GM21515 (cell line): ENCODE data around the gene PDZD2.

Experiments used
- ATAC-seq: cut with Tn5 transposase; IDR thresholded peaks from one replicate; pipeline ENCODE4 v1.9.1; 2021; ENCODE audit not compliant: unreplicated experiment

PDZD2 gene

GRCh38 chr5:31637851-31638250 is 1.1 kb upstream of the PDZD2 start:
- ATAC-seq = no peak

- no peak for ATAC-seq
These were observed 586 bp upstream of the PDZD2 start for GRCh38 chr5:31638345-31638744.

DNA sequence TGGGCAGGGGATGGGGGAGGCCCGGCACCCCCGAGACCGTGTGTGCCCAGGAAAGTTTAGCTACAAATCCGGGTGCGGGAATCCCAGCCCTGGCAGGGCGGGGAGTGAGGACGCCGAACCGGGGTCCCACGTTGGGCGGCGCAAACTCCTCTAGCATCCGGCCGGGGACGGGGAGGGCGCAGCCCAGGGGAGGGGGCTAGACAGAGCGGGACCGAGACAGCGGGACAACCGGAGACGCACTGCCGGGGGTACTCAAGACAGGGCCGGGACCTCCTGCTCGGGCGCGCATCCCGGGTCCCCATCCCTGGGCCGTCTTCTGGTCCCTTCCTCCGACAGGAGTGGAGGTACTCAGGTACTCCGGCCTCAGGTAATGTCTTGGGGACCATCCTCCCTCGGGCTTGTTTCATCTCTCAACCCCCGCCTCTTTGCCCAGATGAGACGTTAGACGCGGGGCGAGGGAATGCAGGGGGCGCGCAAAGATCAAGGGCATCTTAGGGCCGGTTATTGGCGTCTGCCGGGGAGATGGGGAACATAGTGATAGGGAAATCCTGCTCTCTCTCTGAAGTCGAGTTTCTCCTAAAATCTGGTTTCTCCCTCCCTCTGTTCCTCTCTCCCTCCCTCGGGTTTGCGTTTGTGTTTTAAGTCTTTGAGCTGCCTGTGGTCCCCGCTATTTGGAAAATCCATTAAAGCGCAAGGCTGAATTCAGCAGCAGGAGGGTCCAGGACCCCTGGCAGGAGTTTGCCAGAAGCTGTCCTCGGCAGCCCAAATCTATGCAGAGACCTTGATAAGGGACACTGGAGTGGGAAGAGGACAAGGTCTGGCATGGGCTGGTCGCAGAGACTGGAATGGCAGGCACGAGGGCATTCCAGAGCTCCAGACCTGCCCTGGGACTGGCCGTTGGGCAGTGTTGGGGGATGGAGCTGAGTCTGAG is 815 bp downstream of the PDZD2 start:
- ATAC-seq = no peak

DNA sequence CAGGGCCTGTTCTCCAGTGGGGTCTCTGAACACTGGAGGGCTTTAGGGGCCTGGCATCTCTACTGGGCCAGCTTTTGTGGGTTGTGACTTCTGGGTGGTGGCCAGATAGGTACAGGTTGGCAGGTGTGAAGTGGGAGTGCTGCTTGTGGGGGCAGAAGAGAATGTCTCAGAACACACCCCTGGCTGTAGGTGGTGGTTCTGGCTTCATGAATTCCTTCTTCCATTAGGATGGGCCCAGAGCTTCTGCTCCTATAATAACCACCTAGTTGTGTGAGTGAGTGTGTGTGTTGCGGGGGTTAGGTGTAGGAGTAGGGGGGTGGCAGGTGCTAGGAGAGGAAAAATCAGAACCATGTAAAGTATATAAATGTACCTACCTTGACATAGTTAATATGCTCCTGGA is 1.6 kb downstream of the PDZD2 start:
- ATAC-seq = no peak

GRCh38 chr5:31641059-31641458 is 2.1 kb downstream of the PDZD2 start:
- ATAC-seq = no peak

- ATAC-seq = no peak
These were observed 2.6 kb downstream of the PDZD2 start for GRCh38 chr5:31641575-31641974.

- ATAC-seq = no peak
These were observed 6.6 kb downstream of the PDZD2 start for GRCh38 chr5:31645420-31646081.

- no peak for ATAC-seq
These were observed 9.4 kb downstream of the PDZD2 start for GRCh38 chr5:31648326-31648725.

GRCh38 chr5:31651241-31651640 is 12.3 kb downstream of the PDZD2 start:
- no peak for ATAC-seq

DNA sequence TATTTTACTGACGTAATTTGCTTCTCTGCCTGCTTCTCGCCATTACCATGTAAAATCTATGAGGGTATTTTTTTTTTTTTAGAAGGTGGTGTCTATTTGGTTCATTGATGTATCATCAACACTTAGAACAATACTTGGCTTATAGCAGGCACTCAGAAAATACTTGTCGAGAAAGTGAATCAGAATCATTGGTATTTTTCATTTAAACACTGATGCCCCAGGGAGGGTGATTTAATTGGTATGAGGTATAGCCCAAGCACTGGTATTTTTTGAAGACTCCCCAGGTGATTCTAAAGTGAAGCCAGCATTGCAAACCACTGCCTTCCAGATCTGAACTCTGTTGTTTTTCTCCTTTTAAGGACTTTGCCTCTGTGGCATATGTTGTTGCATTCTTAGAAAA is 16.6 kb downstream of the PDZD2 start:
- no peak for ATAC-seq

DNA sequence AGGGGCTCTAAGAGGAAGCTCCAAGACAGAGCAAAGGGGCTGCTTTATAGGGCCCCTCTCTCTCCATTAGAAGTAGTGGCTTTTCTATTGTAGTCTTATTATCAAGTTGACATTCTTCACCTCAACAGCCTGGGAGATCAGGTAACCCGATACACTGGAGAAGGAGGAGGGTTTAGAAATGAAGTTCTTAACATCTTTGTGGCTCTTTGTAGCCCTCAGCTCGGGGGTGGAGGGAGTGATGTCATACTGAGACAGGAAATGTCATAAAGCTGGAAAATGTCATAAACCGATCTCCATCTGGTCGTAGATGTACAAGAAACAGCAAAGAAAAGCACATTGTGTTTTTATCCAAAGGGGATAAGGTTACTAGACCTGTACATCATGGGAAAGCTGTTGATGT is 17.9 kb downstream of the PDZD2 start:
- ATAC-seq = no peak

GRCh38 chr5:31657315-31657979 is 18.5 kb downstream of the PDZD2 start:
- no peak for ATAC-seq

DNA sequence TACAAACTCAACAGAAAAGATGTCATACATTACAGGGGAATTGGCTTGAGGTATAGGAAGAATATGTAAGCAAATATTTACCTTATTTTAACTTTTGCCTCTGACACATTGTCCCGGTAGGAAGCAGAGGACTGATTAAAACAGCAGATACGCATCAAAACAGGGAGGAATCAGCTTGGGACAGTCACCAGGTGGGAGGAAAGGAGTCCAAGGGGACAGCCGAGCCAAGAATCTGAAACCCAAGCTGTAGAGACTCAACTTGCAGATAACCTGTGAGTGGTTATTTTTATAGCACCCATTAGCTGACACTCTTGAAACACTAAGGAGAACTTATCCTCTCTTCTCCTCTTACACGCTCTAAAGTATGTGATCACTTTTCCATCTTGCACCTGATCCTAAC is 22.3 kb downstream of the PDZD2 start:
- ATAC-seq = no peak

GRCh38 chr5:31663519-31663918 is 24.6 kb downstream of the PDZD2 start:
- no peak for ATAC-seq

GRCh38 chr5:31664566-31664965 is 25.6 kb downstream of the PDZD2 start:
- no peak for ATAC-seq

GRCh38 chr5:31671339-31671741 is 32.4 kb downstream of the PDZD2 start:
- no peak for ATAC-seq

DNA sequence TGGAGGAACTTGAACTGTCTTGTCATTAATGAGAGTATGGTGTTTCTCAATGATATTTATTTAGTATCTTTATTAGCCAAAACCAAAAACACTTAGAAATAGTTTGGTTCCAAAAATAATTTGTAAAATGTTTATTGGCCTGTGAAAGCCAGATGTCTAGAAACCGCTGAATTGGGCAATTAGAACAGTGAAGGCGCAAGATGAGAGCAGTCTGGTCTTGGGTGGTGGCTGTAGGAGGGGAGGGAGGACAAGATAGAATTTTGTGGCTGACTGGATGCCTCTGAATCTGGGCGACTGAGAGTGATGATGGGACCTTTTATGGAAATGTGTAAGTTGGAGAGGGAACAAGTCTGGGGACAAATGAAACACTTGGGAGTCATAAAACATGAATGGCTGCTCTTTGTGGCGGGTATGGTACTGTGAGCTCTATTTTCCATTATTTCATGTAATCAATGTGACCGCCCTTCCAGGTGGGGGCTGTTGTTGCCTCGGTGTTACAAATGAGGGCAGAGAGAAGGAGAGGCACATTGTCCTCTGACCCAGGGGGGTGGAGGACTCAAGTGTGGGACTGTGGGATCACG is 35.5 kb downstream of the PDZD2 start:
- ATAC-seq = no peak

- no peak for ATAC-seq
These were observed 36.5 kb downstream of the PDZD2 start for GRCh38 chr5:31675472-31675871.

DNA sequence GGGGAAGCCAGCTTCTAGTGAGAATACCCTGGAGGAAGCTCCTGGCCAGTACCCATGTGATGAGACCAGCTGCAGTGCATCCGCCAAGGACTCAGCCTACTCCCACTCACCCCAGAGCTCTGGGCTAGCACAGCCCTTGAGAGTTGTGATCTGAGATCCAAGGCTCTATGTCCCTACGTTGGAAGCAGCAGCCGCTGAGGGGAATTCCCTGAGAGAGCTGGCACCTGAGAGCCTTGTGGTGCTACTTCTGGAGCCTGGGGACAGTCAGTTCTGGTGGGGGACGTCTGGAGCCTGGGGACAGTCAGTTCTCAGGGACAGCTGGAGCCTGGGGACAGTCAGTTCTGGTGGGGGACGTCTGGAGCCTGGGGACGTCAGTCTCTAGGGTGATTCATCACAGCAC is 39.2 kb downstream of the PDZD2 start:
- ATAC-seq = no peak

- no peak for ATAC-seq
These were observed 41.6 kb downstream of the PDZD2 start for GRCh38 chr5:31680528-31680927.

GRCh38 chr5:31682025-31682424 is 43.1 kb downstream of the PDZD2 start:
- no peak for ATAC-seq

DNA sequence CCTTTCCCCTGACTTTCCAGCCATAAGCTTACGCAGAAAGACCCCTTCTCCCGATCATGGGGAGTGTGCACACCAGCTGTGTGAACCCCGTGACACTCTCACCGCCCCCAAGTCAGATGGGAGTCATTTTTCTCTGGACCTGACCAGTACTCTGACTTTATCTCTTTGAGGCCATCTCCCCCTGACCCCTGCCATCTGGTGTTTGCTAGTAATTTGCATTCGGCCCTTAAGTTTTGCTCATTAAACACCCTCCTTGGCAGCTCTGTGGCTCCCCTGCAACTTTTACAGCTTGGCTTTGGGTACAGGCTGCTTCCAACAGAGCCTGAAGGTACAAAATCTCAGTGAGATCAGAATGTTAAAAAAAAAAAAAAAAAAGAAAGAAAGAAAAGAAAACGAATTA is 43.9 kb downstream of the PDZD2 start:
- ATAC-seq = no peak
